Neural cell (in vitro differentiated cells): ENCODE data around the gene MRPS27. TPM values are rescaled to one million over a fixed set of nuclear protein-coding genes. Genes with fewer than 3 reads are reported as not detected.

ENCODE experiments used
- H2AFZ ChIP-seq: fragments of 200-600, 300-800 bp; sonication (generic), shearing (Covaris generic); 2 replicates; pipeline ENCODE4 v1.6.0; 2014; ENCODE audit warnings: low read depth, mild to moderate bottlenecking, antibody characterized with exemption, low read length, moderate library complexity
- H3F3A ChIP-seq: fragments of 200-600 bp; shearing (Covaris generic); 2 replicates; pipeline ENCODE4 v1.6.1; 2016; ENCODE audit warnings: mild to moderate bottlenecking, moderate library complexity, mixed read lengths, antibody characterized with exemption, low read length; ENCODE audit not compliant: insufficient read depth, poor library complexity, severe bottlenecking
- H3K27ac ChIP-seq: fragments of 200-600, 300-800 bp; sonication (generic), shearing (Covaris generic); 2 replicates; pipeline ENCODE4 v1.5.1; 2014; ENCODE audit warnings: mild to moderate bottlenecking, low read length, moderate library complexity
- H3K27me3 ChIP-seq: fragments of 300-800, 200-600 bp; sonication (generic), shearing (Covaris generic); 2 replicates; pipeline ENCODE4 v1.6.0; 2014; ENCODE audit warnings: mild to moderate bottlenecking, low read depth, low read length, moderate library complexity; ENCODE audit not compliant: insufficient read depth
- H3K36me3 ChIP-seq: fragments of 300-800, 200-600 bp; sonication (generic), shearing (Covaris generic); 2 replicates; pipeline ENCODE4 v1.5.1; 2014; ENCODE audit warnings: mild to moderate bottlenecking, antibody characterized with exemption, low read length, moderate library complexity; ENCODE audit not compliant: insufficient read depth
- H3K4me2 ChIP-seq: fragments of 300-800, 200-600 bp; sonication (generic), shearing (Covaris generic); 2 replicates; pipeline ENCODE4 v1.6.0; 2014; ENCODE audit warnings: mild to moderate bottlenecking, low read length
- H3K4me3 ChIP-seq: fragments of 300-800, 200-600 bp; sonication (generic), shearing (Covaris generic); 2 replicates; pipeline ENCODE4 v1.5.1; 2014; ENCODE audit warnings: mild to moderate bottlenecking, low read length, moderate library complexity
- H3K79me2 ChIP-seq: fragments of 200-600 bp; shearing (Covaris generic); replicated peaks from 2 replicates; pipeline ENCODE4 v1.6.0; 2014; ENCODE audit warnings: mild to moderate bottlenecking, low read length, moderate library complexity; ENCODE audit not compliant: insufficient read depth
- H3K9ac ChIP-seq: fragments of 300-800, 200-600 bp; sonication (generic), shearing (Covaris generic); 2 replicates; pipeline ENCODE4 v1.6.1; 2016; ENCODE audit warnings: mild to moderate bottlenecking, low read length, mixed read lengths
- H3K9me2 ChIP-seq: fragments of 200-600 bp; shearing (Covaris generic); 2 replicates; pipeline ENCODE4 v1.6.1; 2016; ENCODE audit warnings: mild to moderate bottlenecking, low read length, mixed read lengths; ENCODE audit not compliant: insufficient read depth
- H3K9me3 ChIP-seq: fragments of 200-600, 300-800 bp; sonication (generic), shearing (Covaris generic); 2 replicates; pipeline ENCODE4 v1.6.1; 2016; ENCODE audit warnings: mild to moderate bottlenecking, mixed run types, low read length, moderate library complexity, mixed read lengths
- H4K20me1 ChIP-seq: fragments of 200-600 bp; shearing (Covaris generic); 2 replicates; pipeline ENCODE4 v1.6.1; 2016; ENCODE audit warnings: mild to moderate bottlenecking, mixed run types; ENCODE audit not compliant: insufficient read depth
- CTCF ChIP-seq: fragments of 450-650 bp; IDR thresholded peaks from 2 replicates; pipeline ENCODE4 v1.5.1; 2014; ENCODE audit warnings: antibody characterized with exemption, mild to moderate bottlenecking, moderate library complexity; ENCODE audit not compliant: poor library complexity, severe bottlenecking
- EP300 ChIP-seq: fragments of 450-650 bp; conservative IDR thresholded peaks from 2 replicates; pipeline ENCODE4 v1.6.1; 2014; ENCODE audit warnings: antibody characterized with exemption, mild to moderate bottlenecking, moderate library complexity; ENCODE audit not compliant: poor library complexity, severe bottlenecking
- EZH2 ChIP-seq: fragments of 200-600, 300-800 bp; shearing (Covaris generic), sonication (generic); IDR thresholded peaks from 2 replicates; pipeline ENCODE4 v1.6.1; 2014; ENCODE audit warnings: antibody characterized with exemption, low read length, borderline replicate concordance, mild to moderate bottlenecking; ENCODE audit not compliant: insufficient read depth, poor library complexity, severe bottlenecking
- MXI1 ChIP-seq: fragments of 450-650 bp; conservative IDR thresholded peaks from 2 replicates; pipeline ENCODE4 v1.6.1; 2014; ENCODE audit warnings: antibody characterized with exemption, mild to moderate bottlenecking; ENCODE audit not compliant: poor library complexity, severe bottlenecking
- POLR2AphosphoS5 ChIP-seq: IDR thresholded peaks from 2 replicates; pipeline ENCODE4 v1.6.1; 2012
- RAD21 ChIP-seq: fragments of 450-650 bp; conservative IDR thresholded peaks from 2 replicates; pipeline ENCODE4 v1.6.1; 2014; ENCODE audit warnings: antibody characterized with exemption, mild to moderate bottlenecking, moderate library complexity
- REST ChIP-seq: IDR thresholded peaks from 2 replicates; pipeline ENCODE4 v1.6.1; 2012; ENCODE audit warnings: borderline replicate concordance
- SMC3 ChIP-seq: fragments of 450-650 bp; conservative IDR thresholded peaks from 2 replicates; pipeline ENCODE4 v1.6.1; 2014; ENCODE audit warnings: antibody characterized with exemption, mild to moderate bottlenecking, moderate library complexity; ENCODE audit not compliant: poor library complexity
- TAF1 ChIP-seq: IDR thresholded peaks from 2 replicates; pipeline ENCODE4 v1.6.1; 2012; ENCODE audit warnings: low read depth
- polyA plus RNA-seq: library from polyadenylated mRNA; depleted of rRNA; stranded (reverse); fragments of >200 nt; gene quantifications from 2 replicates; pipeline ENCODE4 v1.2.3, GENCODE V29; 2014

The MRPS27 gene
- polyA plus RNA-seq, 1 donor from 2014 or later = 36.7 TPM

- H3K27ac ChIP-seq = no peak overlapping the region
- H3K9me3 ChIP-seq = no peaks in the 10 kb centered on the region
- H3K27me3 ChIP-seq = no peaks in the 10 kb centered on the region
- no peaks in the 10 kb centered on the region for H3K79me2 ChIP-seq
- H2AFZ ChIP-seq = no peak overlapping the region
- TF ChIP-seq POLR2AphosphoS5 (no peak), CTCF (no peak), TAF1 (no peak), SMC3 (no peak)
- no peaks in the 10 kb centered on the region for H3K36me3 ChIP-seq
- no peaks in the 10 kb centered on the region for H3K9me2 ChIP-seq
- H3K4me2 ChIP-seq = no peak overlapping the region
- H3K4me3 ChIP-seq = no peak overlapping the region
- H3F3A ChIP-seq = no peaks in the 10 kb centered on the region
- no peaks in the 10 kb centered on the region for H4K20me1 ChIP-seq
- H3K9ac ChIP-seq = no peak overlapping the region
Measured at GRCh38 chr5:72238712-72239445, 81.2 kb downstream of the MRPS27 start.

- no peak overlapping the region for H3K4me2 ChIP-seq
- no peak for TF ChIP-seq MXI1
- TF ChIP-seq POLR2AphosphoS5 = no peak
- no peak for TF ChIP-seq RAD21
- no peak for TF ChIP-seq SMC3
- TF ChIP-seq REST = no peak
- no peak for TF ChIP-seq EP300
- H2AFZ ChIP-seq = no peak overlapping the region
- no peaks in the 10 kb centered on the region for H3K9me2 ChIP-seq
- no peak overlapping the region for H3K9ac ChIP-seq
- no peaks in the 10 kb centered on the region for H3F3A ChIP-seq
- no peaks in the 10 kb centered on the region for H3K79me2 ChIP-seq
- no peaks in the 10 kb centered on the region for H3K36me3 ChIP-seq
- H3K27me3 ChIP-seq = no peaks in the 10 kb centered on the region
- H3K9me3 ChIP-seq = no peaks in the 10 kb centered on the region
- H3K4me3 ChIP-seq = no peak overlapping the region
- no peaks in the 10 kb centered on the region for H4K20me1 ChIP-seq
- no peak overlapping the region for H3K27ac ChIP-seq
Measured at GRCh38 chr5:72237879-72238278, 82.2 kb downstream of the MRPS27 start.

- H3K9me2 ChIP-seq = no peaks in the 10 kb centered on the region
- TF ChIP-seq EZH2 (no peak), MXI1 (no peak), REST (no peak), SMC3 (no peak), EP300 (no peak), POLR2AphosphoS5 (no peak), CTCF (no peak), RAD21 (no peak), TAF1 (no peak)
- H3K27ac ChIP-seq = no peak overlapping the region
- no peak overlapping the region for H3K4me2 ChIP-seq
- no peak overlapping the region for H3K4me3 ChIP-seq
- H2AFZ ChIP-seq = no peak overlapping the region
- no peaks in the 10 kb centered on the region for H4K20me1 ChIP-seq
- no peaks in the 10 kb centered on the region for H3K9me3 ChIP-seq
- H3K27me3 ChIP-seq = no peaks in the 10 kb centered on the region
- no peaks in the 10 kb centered on the region for H3K36me3 ChIP-seq
- H3K79me2 ChIP-seq = no peaks in the 10 kb centered on the region
- H3F3A ChIP-seq = no peaks in the 10 kb centered on the region
- no peak overlapping the region for H3K9ac ChIP-seq
Measured at GRCh38 chr5:72237415-72237814, 82.6 kb downstream of the MRPS27 start.
